CD14-positive monocyte (primary cell): ENCODE measurements around the gene USP1. TPM values are rescaled to one million over a fixed set of nuclear protein-coding genes. Genes with fewer than 3 reads are reported as not detected.
A peak's percentile ranks its signal among the peaks of the same experiment; 100 is the strongest.

Experiments
- DNase-seq, 3 donors: peaks; one replicate each; pipeline ENCODE4 v3.0.0-alpha.2; 2011 to 2022
- H2AFZ ChIP-seq: 2 replicates; pipeline ENCODE4 v1.6.0; 2012; ENCODE audit warnings: mild to moderate bottlenecking, low read depth, low read length, inconsistent platforms; ENCODE audit not compliant: insufficient read depth, poor library complexity, severe bottlenecking
- H3K27ac ChIP-seq, 2 donors: 1 replicate in 1 of 2; 2 replicates in 1 of 2; pipeline ENCODE4 v1.5.1; 2012 to 2013; ENCODE audit warnings: low read length in 2 of 2, control low read depth in 1 of 2, inconsistent platforms in 1 of 2, low read depth in 1 of 2, mild to moderate bottlenecking in 1 of 2
- H3K27me3 ChIP-seq, 2 donors: one replicate each; pipeline versions ENCODE4 v1.6.0 to v1.6.1; 2011 to 2013; ENCODE audit warnings: low read length in 2 of 2; ENCODE audit not compliant: control insufficient read depth in 2 of 2, insufficient read depth in 2 of 2
- H3K36me3 ChIP-seq, 2 donors: replicated peaks in 1 of 2; 1 replicate in 1 of 2; 2 replicates in 1 of 2; pipeline versions ENCODE4 v1.5.1 to v1.6.1; 2012 to 2013; ENCODE audit warnings: low read length in 2 of 2, control low read depth in 1 of 2, inconsistent platforms in 1 of 2, mild to moderate bottlenecking in 1 of 2; ENCODE audit not compliant: insufficient read depth in 2 of 2, control insufficient read depth in 1 of 2
- H3K4me1 ChIP-seq, 2 donors: 1 replicate in 1 of 2; 2 replicates in 1 of 2; pipeline versions ENCODE4 v1.5.1 to v1.6.1; 2012 to 2013; ENCODE audit warnings: low read length in 2 of 2, control low read depth in 1 of 2, inconsistent platforms in 1 of 2, mild to moderate bottlenecking in 1 of 2, moderate library complexity in 1 of 2; ENCODE audit not compliant: insufficient read depth in 2 of 2, control insufficient read depth in 1 of 2
- H3K4me2 ChIP-seq: replicated peaks from 2 replicates; pipeline ENCODE3; 2012; ENCODE audit warnings: low read length, moderate library complexity, mild to moderate bottlenecking; ENCODE audit not compliant: poor library complexity, severe bottlenecking; ENCODE audit errors: extremely low read depth
- H3K4me3 ChIP-seq, 3 experiments: fragments of 200-600 bp in 1 of 3; sonication (generic) in 1 of 3; replicated peaks in 1 of 3; 1 replicate in 2 of 3; 2 replicates in 1 of 3; pipeline ENCODE4 v1.5.1; 2011 to 2013; ENCODE audit warnings: low read length in 3 of 3, mild to moderate bottlenecking in 3 of 3, control low read depth in 2 of 3, low read depth in 2 of 3, inconsistent platforms in 1 of 3, moderate library complexity in 1 of 3
- H3K79me2 ChIP-seq: 2 replicates; pipeline ENCODE4 v1.6.0; 2012; ENCODE audit warnings: mild to moderate bottlenecking, control low read depth, inconsistent platforms, low read length, moderate library complexity; ENCODE audit not compliant: insufficient read depth
- H3K9ac ChIP-seq: 2 replicates; pipeline ENCODE4 v1.6.0; 2017; ENCODE audit warnings: low read length, mild to moderate bottlenecking; ENCODE audit not compliant: insufficient read depth, poor library complexity, severe bottlenecking
- H3K9me3 ChIP-seq, 2 donors: replicated peaks in 1 of 2; 1 replicate in 1 of 2; 2 replicates in 1 of 2; pipeline versions ENCODE4 v1.5.1 to v1.6.1; 2012 to 2013; ENCODE audit warnings: low read length in 2 of 2, control low read depth in 1 of 2; ENCODE audit not compliant: control insufficient read depth in 1 of 2, insufficient read depth in 1 of 2
- H4K20me1 ChIP-seq: 2 replicates; pipeline ENCODE4 v1.6.0; 2012; ENCODE audit warnings: mild to moderate bottlenecking, low read length, control low read depth, moderate library complexity; ENCODE audit not compliant: insufficient read depth
- H3K27ac Mint-ChIP-seq, 7 donors: one replicate each; pipeline ENCODE4 v1.8.0; 2020; ENCODE audit warnings: mild to moderate bottlenecking in 7 of 7, mixed read lengths in 7 of 7, moderate library complexity in 6 of 7, inconsistent platforms in 2 of 7
- H3K27me3 Mint-ChIP-seq, 3 donors: one replicate each; pipeline ENCODE4 v1.8.0; 2021 to 2022; ENCODE audit warnings: low read depth in 3 of 3, mild to moderate bottlenecking in 3 of 3, mixed read lengths in 3 of 3, moderate library complexity in 3 of 3, inconsistent platforms in 1 of 3
- H3K36me3 Mint-ChIP-seq, 2 donors: one replicate each; pipeline ENCODE4 v1.8.0; 2020; ENCODE audit warnings: mixed read lengths in 2 of 2, inconsistent platforms in 1 of 2, mild to moderate bottlenecking in 1 of 2
- H3K4me1 Mint-ChIP-seq: one replicate; pipeline ENCODE4 v1.8.0; 2020; ENCODE audit warnings: mild to moderate bottlenecking, mixed read lengths
- H3K4me3 Mint-ChIP-seq, 2 donors: one replicate each; pipeline ENCODE4 v1.8.0; 2020; ENCODE audit warnings: mild to moderate bottlenecking in 2 of 2, mixed read lengths in 2 of 2, moderate library complexity in 1 of 2
- H3K9me3 Mint-ChIP-seq, 7 donors: one replicate each; pipeline ENCODE4 v1.8.0; 2020 to 2022; ENCODE audit warnings: mixed read lengths in 7 of 7, mild to moderate bottlenecking in 6 of 7, moderate library complexity in 6 of 7, inconsistent platforms in 2 of 7
- WGBS: methylation state at CpG from one replicate; pipeline ENCODE4 v1.1.5; 2013; ENCODE audit warnings: missing lambda C conversion rate; ENCODE audit not compliant: insufficient coverage; 5-methylcytosine and 5-hydroxymethylcytosine counted together
- intact Hi-C, 2 donors: fragments of 100-400 bp; cut with micrococcal nuclease; formaldehyde crosslinking; loops; one replicate each; pipeline versions ENCODE4 v1.15.0 to v1.15.1; 2023
- polyA plus RNA-seq, 3 donors: library from polyadenylated mRNA; depleted of rRNA in 1 of 3; unstranded in 2 of 3; stranded (reverse) in 1 of 3; fragments of 300-500 nt in 2 of 3; fragments of >200 nt in 1 of 3; fragmentation: Illumina TruSeq in 2 of 3; gene quantifications; 1 replicate in 2 of 3; 2 replicates in 1 of 3; pipeline ENCODE4 v1.2.3, GENCODE V29; 2012 to 2021
- TF ChIP-seq, protein P1 (sequence below): fragments of 200-600 bp; IDR thresholded peaks from one replicate; pipeline ENCODE4 v1.8.0; 2022; ENCODE audit warnings: antibody characterized with exemption, mild to moderate bottlenecking

Gene USP1
- polyA plus RNA-seq, 3 donors: 5.3 to 24.0 (median 13.6) TPM

DNA sequence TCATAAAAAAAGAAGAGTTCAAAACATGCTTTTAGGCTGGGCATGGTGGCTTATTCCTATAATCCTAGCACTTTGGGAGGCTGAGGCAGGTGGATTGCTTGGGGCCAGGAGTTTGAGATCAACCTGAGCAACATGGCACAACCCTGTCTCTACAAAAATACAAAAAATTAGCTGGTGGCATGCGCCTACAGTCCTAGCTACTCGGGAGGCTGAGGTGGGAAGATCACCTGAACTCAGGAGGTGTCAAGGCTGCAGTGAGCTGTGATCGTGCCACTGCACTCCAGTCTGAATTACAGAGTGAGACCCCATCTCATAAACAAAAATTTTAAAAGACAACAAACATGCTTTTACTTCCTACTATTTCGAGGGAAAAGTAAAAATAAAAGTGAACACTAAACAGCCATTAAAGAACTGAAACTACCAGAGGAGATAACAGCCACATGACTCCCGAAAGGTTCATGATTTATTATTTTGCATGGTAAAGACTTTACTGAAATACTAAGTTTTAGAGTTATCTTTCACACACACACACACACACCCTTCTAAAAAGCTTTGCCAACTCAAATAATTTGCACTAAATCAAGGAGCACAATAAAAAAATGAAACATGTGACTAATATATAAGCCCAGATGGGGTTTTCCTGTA lies 48.1 kb downstream of the USP1 start:
- Mint-ChIP-seq H3K27me3 (peaks cover 0 to 3% (median 1%) of the 10 kb centered on the region in 3 donors), H3K9me3 (peaks cover 0 to 2% (median 0%) of the 10 kb centered on the region in 7 donors), H3K27ac (peak overlapping the region in 5 of 7 donors; percentile 6 to 59 (median 32)), H3K4me1 (peaks cover 9% of the 10 kb centered on the region), H3K4me3 (peak overlapping the region; percentile 31 to 71), H3K36me3 (peaks cover 8 to 13% of the 10 kb centered on the region in 2 donors)
- Histone ChIP-seq H3K27ac (peak overlapping the region in 1 of 2 donors; percentile 21), H3K27me3 (no peaks in the 10 kb centered on the region), H3K79me2 (no peaks in the 10 kb centered on the region), H3K4me3 (peak overlapping the region in 1 of 3 experiments; percentile 40), H3K4me1 (peaks cover 3 to 9% of the 10 kb centered on the region in 2 donors), H2AFZ (peak overlapping the region; percentile 17), H3K36me3 (peaks cover 0 to 4% of the 10 kb centered on the region in 2 donors), H3K9ac (peak overlapping the region; percentile 37), H3K9me3 (no peaks in the 10 kb centered on the region), H4K20me1 (no peaks in the 10 kb centered on the region), H3K4me2 (no peak overlapping the region)
- no peak for DNase-seq
- intact Hi-C loops: no loop called here
- TF ChIP-seq, protein P1, sequence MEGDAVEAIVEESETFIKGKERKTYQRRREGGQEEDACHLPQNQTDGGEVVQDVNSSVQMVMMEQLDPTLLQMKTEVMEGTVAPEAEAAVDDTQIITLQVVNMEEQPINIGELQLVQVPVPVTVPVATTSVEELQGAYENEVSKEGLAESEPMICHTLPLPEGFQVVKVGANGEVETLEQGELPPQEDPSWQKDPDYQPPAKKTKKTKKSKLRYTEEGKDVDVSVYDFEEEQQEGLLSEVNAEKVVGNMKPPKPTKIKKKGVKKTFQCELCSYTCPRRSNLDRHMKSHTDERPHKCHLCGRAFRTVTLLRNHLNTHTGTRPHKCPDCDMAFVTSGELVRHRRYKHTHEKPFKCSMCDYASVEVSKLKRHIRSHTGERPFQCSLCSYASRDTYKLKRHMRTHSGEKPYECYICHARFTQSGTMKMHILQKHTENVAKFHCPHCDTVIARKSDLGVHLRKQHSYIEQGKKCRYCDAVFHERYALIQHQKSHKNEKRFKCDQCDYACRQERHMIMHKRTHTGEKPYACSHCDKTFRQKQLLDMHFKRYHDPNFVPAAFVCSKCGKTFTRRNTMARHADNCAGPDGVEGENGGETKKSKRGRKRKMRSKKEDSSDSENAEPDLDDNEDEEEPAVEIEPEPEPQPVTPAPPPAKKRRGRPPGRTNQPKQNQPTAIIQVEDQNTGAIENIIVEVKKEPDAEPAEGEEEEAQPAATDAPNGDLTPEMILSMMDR: no peak
- no CpG with 5 or more reads among the region's 5 CpGs for WGBS

DNA sequence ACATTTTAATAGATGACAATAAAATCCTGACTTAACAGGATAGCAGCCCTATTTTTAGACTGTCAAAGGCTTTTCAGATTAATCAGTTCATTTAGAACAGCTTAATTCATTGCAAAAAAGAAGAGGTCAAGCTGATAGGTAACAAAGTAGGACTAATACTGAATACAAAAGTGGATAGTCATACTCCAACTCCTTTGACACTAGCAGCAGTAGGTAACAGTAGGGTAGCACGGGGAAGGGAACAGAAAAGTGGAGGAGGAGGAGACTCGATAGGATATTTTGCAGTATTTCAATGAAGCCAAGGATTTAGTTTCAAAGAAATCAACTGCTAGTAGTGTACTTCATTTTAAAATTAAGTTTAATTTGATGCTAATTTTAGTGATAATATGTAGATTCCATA lies 51.1 kb downstream of the USP1 start:
- Mint-ChIP-seq H3K36me3 (peaks cover 9 to 11% of the 10 kb centered on the region in 2 donors), H3K4me3 (no peak overlapping the region), H3K27ac (peak overlapping the region in 1 of 7 donors; percentile 50), H3K27me3 (peaks cover 0 to 1% (median 0%) of the 10 kb centered on the region in 3 donors), H3K9me3 (no peaks in the 10 kb centered on the region), H3K4me1 (peaks cover 9% of the 10 kb centered on the region)
- H3K4me1 ChIP-seq: peaks cover 3 to 9% of the 10 kb centered on the region in 2 donors
- no peak overlapping the region for H3K4me3 ChIP-seq
- H3K36me3 ChIP-seq: peaks cover 2 to 20% of the 10 kb centered on the region in 2 donors
- no peaks in the 10 kb centered on the region for H3K79me2 ChIP-seq
- H3K27ac ChIP-seq: no peak overlapping the region
- H2AFZ ChIP-seq: no peak overlapping the region
- no peak overlapping the region for H3K9ac ChIP-seq
- DNase-seq: no peak
- H3K9me3 ChIP-seq: no peaks in the 10 kb centered on the region
- no peak overlapping the region for H3K4me2 ChIP-seq
- no peaks in the 10 kb centered on the region for H3K27me3 ChIP-seq
- WGBS: no CpG with 5 or more reads among the region's 2 CpGs
- no peaks in the 10 kb centered on the region for H4K20me1 ChIP-seq
- TF ChIP-seq, protein P1: no peak
- intact Hi-C loops: no loop called here
